Colonic mucosa (tissue), 4 donors: ENCODE results near the gene NT5C1A. TPM values are rescaled to one million over a fixed set of nuclear protein-coding genes. Genes with fewer than 3 reads are reported as not detected.

Experiments used
- DNase-seq: peaks from one replicate; pipeline ENCODE4 v3.0.0-alpha.2; 2020
- H3K27ac ChIP-seq: fragments of 200-600 bp; one replicate; pipeline ENCODE4 v1.8.0; 2021
- H3K27me3 ChIP-seq: fragments of 200-600 bp; one replicate; pipeline ENCODE4 v1.8.0; 2021
- H3K36me3 ChIP-seq: fragments of 200-600 bp; one replicate; pipeline ENCODE4 v1.8.0; 2021
- H3K4me1 ChIP-seq: fragments of 200-600 bp; one replicate; pipeline ENCODE4 v1.8.0; 2021; ENCODE audit warnings: mild to moderate bottlenecking
- H3K4me3 ChIP-seq: fragments of 200-600 bp; one replicate; pipeline ENCODE4 v1.8.0; 2021
- H3K9ac ChIP-seq, 2 donors: one replicate each; pipeline ENCODE4 v1.7.0; 2013; ENCODE audit warnings: control low read depth in 2 of 2, low read depth in 2 of 2, low read length in 2 of 2
- H3K9me3 ChIP-seq: fragments of 200-600 bp; one replicate; pipeline ENCODE4 v1.8.0; 2021
- intact Hi-C: fragments of 100-400 bp; cut with DNase I; formaldehyde crosslinking; loops from one replicate; pipeline ENCODE4 v1.14.1; 2022
- total RNA-seq, 2 donors: library from RNA; stranded (reverse); fragmentation: NEBNext Ultra II Directional in 1 of 2; extraction: Animal tissue kit (Norgen Biotek cat#: 25700) in 1 of 2; gene quantifications; one replicate each; pipeline ENCODE4 v1.2.1, GENCODE V29; 2021
- TF ChIP-seq, protein P1 (sequence below): fragments of 200-600 bp; IDR thresholded peaks from one replicate; pipeline ENCODE4 v1.8.0; 2022; ENCODE audit warnings: antibody characterized with exemption, mild to moderate bottlenecking
- donor health status: healthy.
- donor health status: DM: no; HTN: no; CAD: no.
- donor health status: DM: no; HTN: no; CAD: no.

Gene NT5C1A
- total RNA-seq, 2 donors from 2014 or later, result not detected

DNA sequence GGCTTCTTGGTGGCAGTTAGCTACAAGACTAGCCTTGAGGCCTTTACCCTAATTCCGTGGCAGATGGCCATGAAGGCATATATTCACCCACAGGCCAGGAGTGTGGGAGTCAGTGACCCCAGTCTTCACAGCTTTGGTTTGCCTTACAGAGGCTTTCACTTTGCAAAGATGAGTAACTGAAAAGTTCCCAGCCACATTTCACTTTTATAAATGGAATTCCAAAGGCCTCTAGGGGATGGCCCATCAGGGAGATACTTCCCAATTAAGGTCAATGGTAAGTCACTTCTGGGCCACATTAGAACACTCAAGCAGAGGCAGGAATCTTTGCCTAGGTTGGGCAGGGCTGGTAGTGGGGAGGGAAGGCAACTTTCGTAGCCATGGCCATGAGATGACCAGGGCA, 19.4 kb downstream of the NT5C1A start:
- TF ChIP-seq, protein P1, sequence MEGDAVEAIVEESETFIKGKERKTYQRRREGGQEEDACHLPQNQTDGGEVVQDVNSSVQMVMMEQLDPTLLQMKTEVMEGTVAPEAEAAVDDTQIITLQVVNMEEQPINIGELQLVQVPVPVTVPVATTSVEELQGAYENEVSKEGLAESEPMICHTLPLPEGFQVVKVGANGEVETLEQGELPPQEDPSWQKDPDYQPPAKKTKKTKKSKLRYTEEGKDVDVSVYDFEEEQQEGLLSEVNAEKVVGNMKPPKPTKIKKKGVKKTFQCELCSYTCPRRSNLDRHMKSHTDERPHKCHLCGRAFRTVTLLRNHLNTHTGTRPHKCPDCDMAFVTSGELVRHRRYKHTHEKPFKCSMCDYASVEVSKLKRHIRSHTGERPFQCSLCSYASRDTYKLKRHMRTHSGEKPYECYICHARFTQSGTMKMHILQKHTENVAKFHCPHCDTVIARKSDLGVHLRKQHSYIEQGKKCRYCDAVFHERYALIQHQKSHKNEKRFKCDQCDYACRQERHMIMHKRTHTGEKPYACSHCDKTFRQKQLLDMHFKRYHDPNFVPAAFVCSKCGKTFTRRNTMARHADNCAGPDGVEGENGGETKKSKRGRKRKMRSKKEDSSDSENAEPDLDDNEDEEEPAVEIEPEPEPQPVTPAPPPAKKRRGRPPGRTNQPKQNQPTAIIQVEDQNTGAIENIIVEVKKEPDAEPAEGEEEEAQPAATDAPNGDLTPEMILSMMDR, result no peak
- intact Hi-C loops, result loop anchor here (10.0 kb wide), 1 partner anchor 558 kb away; no protein-coding TSS in a partner anchor

DNA sequence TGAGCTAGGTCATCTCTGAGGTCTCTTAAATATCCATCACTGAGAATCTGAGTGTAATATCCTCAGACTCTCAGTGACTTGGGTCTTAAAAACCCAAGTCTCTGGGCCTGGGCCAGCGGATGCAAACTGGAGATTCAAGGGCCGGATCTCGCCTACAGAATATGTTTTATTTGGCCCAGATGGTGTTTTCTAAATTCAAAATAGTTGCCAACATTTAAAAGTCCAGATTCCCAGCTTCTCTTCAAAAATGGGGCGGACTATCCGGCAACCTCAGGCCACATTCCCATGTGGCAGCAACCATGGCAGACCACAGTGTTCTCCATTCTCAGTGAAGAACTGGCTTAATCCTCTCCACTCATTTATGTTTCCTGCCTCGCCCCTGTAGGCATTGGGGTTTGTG, 19.8 kb downstream of the NT5C1A start:
- Histone ChIP-seq H3K4me3 (no peak overlapping the region), H3K27ac (no peak overlapping the region), H3K9me3 (no peaks in the 10 kb centered on the region), H3K4me1 (no peaks in the 10 kb centered on the region), H3K36me3 (no peaks in the 10 kb centered on the region), H3K9ac (no peak overlapping the region), H3K27me3 (no peaks in the 10 kb centered on the region)
- intact Hi-C loops, result loop anchor here (10.0 kb wide), 1 partner anchor 557 kb away; no protein-coding TSS in a partner anchor
- TF ChIP-seq, protein P1, result no peak
- DNase-seq, result no peak

More for the DNA sequence above, 19.4 kb downstream of the NT5C1A start:
- H3K9ac ChIP-seq, result no peak overlapping the region
- DNase-seq, result no peak
- H3K36me3 ChIP-seq, result no peaks in the 10 kb centered on the region
- H3K4me3 ChIP-seq, result no peak overlapping the region
- no peaks in the 10 kb centered on the region for H3K9me3 ChIP-seq
- H3K27me3 ChIP-seq, result no peaks in the 10 kb centered on the region
- no peaks in the 10 kb centered on the region for H3K4me1 ChIP-seq
- H3K27ac ChIP-seq, result no peak overlapping the region

DNA sequence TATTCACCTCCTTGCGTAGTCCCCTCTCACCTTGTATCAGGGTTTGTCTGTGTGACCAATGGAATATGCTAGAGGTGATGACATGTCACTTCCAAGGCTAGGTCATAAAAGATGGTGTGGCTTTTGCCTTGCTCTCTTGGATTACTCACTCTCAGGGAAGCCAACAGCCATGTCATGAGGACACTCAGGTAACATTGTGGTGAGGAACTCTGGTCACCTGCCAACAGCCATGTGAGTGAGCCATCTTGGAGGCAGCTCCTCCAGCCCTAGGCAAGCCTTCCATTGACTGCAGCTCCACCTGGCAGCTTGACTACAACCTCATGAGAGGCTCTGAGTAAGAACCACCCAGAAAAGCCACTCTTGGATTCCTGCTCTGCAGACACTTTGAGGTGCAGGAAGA, 21.5 kb downstream of the NT5C1A start:
- Histone ChIP-seq H3K27me3 (no peaks in the 10 kb centered on the region), H3K4me1 (no peaks in the 10 kb centered on the region), H3K36me3 (no peaks in the 10 kb centered on the region), H3K4me3 (no peak overlapping the region), H3K27ac (no peak overlapping the region), H3K9me3 (no peaks in the 10 kb centered on the region), H3K9ac (no peak overlapping the region)
- DNase-seq, result no peak
- TF ChIP-seq, protein P1, result no peak
- intact Hi-C loops, result loop anchor here (10.0 kb wide), 1 partner anchor 556 kb away; no protein-coding TSS in a partner anchor

DNA sequence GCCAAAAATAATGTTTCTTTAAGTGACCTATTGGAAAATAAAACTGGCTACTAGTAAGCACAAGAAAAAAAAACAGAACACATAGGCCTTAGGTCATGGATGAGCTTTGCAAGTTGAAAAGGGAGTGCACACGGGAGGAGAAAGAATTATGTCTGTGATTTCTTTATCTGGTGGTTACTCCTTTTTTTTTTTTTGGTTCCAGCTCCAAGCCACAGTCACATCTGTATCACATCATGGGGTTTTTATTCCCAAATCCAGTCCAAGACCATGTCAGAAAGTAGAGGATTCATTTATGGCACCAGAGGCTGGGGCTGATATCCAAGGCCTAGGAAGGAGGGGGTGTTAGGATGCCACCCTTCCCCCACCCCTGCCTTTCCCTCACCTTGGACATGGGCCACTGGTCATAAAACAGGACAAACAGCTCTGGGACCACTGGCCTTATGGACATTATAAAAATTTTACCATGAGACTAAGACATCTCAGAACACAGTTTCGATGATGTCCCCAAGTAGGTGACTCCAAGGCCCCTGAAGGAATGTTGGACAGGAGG, 22.2 kb downstream of the NT5C1A start:
- H3K4me1 ChIP-seq, result no peaks in the 10 kb centered on the region
- DNase-seq, result no peak
- H3K9me3 ChIP-seq, result no peaks in the 10 kb centered on the region
- TF ChIP-seq, protein P1, result no peak
- H3K9ac ChIP-seq, result no peak overlapping the region
- no peaks in the 10 kb centered on the region for H3K27me3 ChIP-seq
- no peaks in the 10 kb centered on the region for H3K36me3 ChIP-seq
- intact Hi-C loops, result loop anchor here (10.0 kb wide), 1 partner anchor 555 kb away; no protein-coding TSS in a partner anchor
- H3K27ac ChIP-seq, result no peak overlapping the region
- no peak overlapping the region for H3K4me3 ChIP-seq

DNA sequence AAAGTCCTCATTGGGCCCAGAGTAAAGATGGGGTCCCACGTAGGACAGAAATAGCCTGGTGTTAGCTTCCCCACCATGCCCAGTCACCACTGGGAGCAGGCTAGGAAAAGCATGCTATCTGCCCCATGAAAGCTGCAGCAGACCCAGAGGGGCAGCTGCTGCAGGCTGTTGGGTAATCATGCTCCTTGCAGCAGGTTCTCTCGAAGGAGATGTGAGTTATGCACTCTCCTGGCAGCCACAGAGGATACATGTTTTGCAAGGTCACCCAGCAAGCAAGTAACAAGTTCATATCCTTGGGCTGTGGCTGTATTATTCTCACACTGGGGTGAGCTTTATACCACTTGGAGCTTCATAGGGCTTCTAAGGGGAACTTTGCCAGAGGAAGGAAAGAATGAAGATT, 23.4 kb downstream of the NT5C1A start:
- H3K9me3 ChIP-seq, result no peaks in the 10 kb centered on the region
- TF ChIP-seq, protein P1, result no peak
- H3K27me3 ChIP-seq, result no peaks in the 10 kb centered on the region
- no peaks in the 10 kb centered on the region for H3K4me1 ChIP-seq
- no peaks in the 10 kb centered on the region for H3K36me3 ChIP-seq
- no peak for DNase-seq
- H3K9ac ChIP-seq, result no peak overlapping the region
- H3K4me3 ChIP-seq, result no peak overlapping the region
- H3K27ac ChIP-seq, result no peak overlapping the region
- intact Hi-C loops, result no loop called here
